HepG2 (cell line): ENCODE results near the gene NR2C1. TPM values are rescaled to one million over a fixed set of nuclear protein-coding genes. Genes with fewer than 3 reads are reported as not detected.
A peak's percentile ranks its signal among the peaks of the same experiment; 100 is the strongest.

ENCODE experiments used
- ELF1 ChIP-seq: sonication (generic); formaldehyde crosslinking; IDR thresholded peaks from 2 replicates; pipeline ENCODE4 v1.4.0; 2020; ENCODE audit warnings: missing genetic modification reagents
- GLI4 ChIP-seq: sonication (generic); formaldehyde crosslinking; IDR thresholded peaks from 2 replicates; pipeline ENCODE4 v1.5.1; 2020; ENCODE audit warnings: missing genetic modification reagents, mild to moderate bottlenecking, moderate library complexity, borderline replicate concordance
- KAT2B ChIP-seq: fragments of 150-350 bp; IDR thresholded peaks from 2 replicates; pipeline ENCODE4 v1.6.1; 2014; ENCODE audit warnings: low read depth, low read length, borderline replicate concordance
- KDM5A ChIP-seq: fragments of 200-600 bp; sonication (generic); IDR thresholded peaks from 2 replicates; pipeline ENCODE4 v1.7.0; 2018; ENCODE audit warnings: antibody characterized with exemption, mild to moderate bottlenecking, low read length, borderline replicate concordance
- LCORL ChIP-seq, 2 experiments: fragments of 450-650 bp in 1 of 2; sonication (generic) in 1 of 2; formaldehyde crosslinking in 1 of 2; IDR thresholded peaks; 2 replicates each; pipeline versions ENCODE4 v1.5.0 to v1.6.1; 2017 to 2020; ENCODE audit warnings: antibody characterized with exemption in 1 of 2, missing genetic modification reagents in 1 of 2
- NBN ChIP-seq: fragments of 450-650 bp; conservative IDR thresholded peaks from 2 replicates; pipeline ENCODE4 v1.6.1; 2017
- NFE2 ChIP-seq: sonication (generic); formaldehyde crosslinking; IDR thresholded peaks from 2 replicates; pipeline ENCODE4 v1.4.0; 2020; ENCODE audit warnings: missing genetic modification reagents
- SRSF1 ChIP-seq: fragments of 200-400 bp; formaldehyde crosslinking; optimal IDR thresholded peaks from 2 replicates; pipeline ENCODE3; 2017; ENCODE audit warnings: mild to moderate bottlenecking, low read depth, low read length, moderate library complexity
- THYN1 ChIP-seq: sonication (generic); formaldehyde crosslinking; IDR thresholded peaks from 2 replicates; pipeline ENCODE4 v1.8.1; 2023; ENCODE audit warnings: low read depth, mild to moderate bottlenecking, moderate library complexity, missing genetic modification reagents, borderline replicate concordance
- ZBTB38 ChIP-seq: sonication (generic); formaldehyde crosslinking; IDR thresholded peaks from 2 replicates; pipeline ENCODE4 v1.5.1; 2020; ENCODE audit warnings: mild to moderate bottlenecking, missing genetic modification reagents
- ZNF446 ChIP-seq: sonication (generic); formaldehyde crosslinking; IDR thresholded peaks from 2 replicates; pipeline ENCODE4 v1.5.0; 2020; ENCODE audit warnings: mild to moderate bottlenecking, missing genetic modification reagents
- ZNF552 ChIP-seq: sonication (generic); formaldehyde crosslinking; IDR thresholded peaks from 2 replicates; pipeline ENCODE4 v1.9.0; 2022; ENCODE audit warnings: missing genetic modification reagents, mild to moderate bottlenecking, borderline replicate concordance
- ZNF724P ChIP-seq: sonication (generic); formaldehyde crosslinking; IDR thresholded peaks from 2 replicates; pipeline ENCODE4 v1.8.0; 2022; ENCODE audit warnings: missing genetic modification reagents, borderline replicate concordance
- polyA plus RNA-seq, 8 experiments: library from polyadenylated mRNA; depleted of rRNA in 3 of 8; stranded (reverse) in 7 of 8; unstranded in 1 of 8; fragments of >200 nt; fragmentation: Illumina TruSeq in 4 of 8; extraction: Trizol in 4 of 8; gene quantifications; 2 replicates each; pipeline versions ENCODE4 v1.2.1 to v1.2.3, GENCODE V29; 2011 to 2016; ENCODE audit warnings: low read depth in 4 of 8, missing spikeins in 1 of 8, mixed read lengths in 1 of 8; ENCODE audit not compliant: insufficient read depth in 1 of 8
- total RNA-seq, 5 experiments: library from RNA; depleted of rRNA; stranded (reverse); fragments of >200 nt; fragmentation: Illumina TruSeq; extraction: Trizol; gene quantifications; 2 replicates each; pipeline ENCODE4 v1.2.3, GENCODE V29; 2016; ENCODE audit warnings: low read depth in 1 of 5
- TF ChIP-seq, protein P1 (sequence below): sonication (generic); formaldehyde crosslinking; IDR thresholded peaks from 2 replicates; pipeline ENCODE4 v1.5.0; 2020; ENCODE audit warnings: missing genetic modification reagents
- TF ChIP-seq, protein P2 (sequence below): sonication (generic); formaldehyde crosslinking; IDR thresholded peaks from 2 replicates; pipeline ENCODE4 v1.4.0; 2020; ENCODE audit warnings: missing genetic modification reagents
- TF ChIP-seq, protein P3 (sequence below), 2 experiments: fragments of 450-650 bp in 1 of 2; sonication (generic) in 1 of 2; formaldehyde crosslinking; IDR thresholded peaks; 2 replicates each; pipeline versions ENCODE4 v1.5.0 to v1.8.0; 2020 to 2022; ENCODE audit warnings: mild to moderate bottlenecking in 1 of 2, missing genetic modification reagents in 1 of 2
- TF ChIP-seq, protein P4 (sequence below): IDR thresholded peaks from 2 replicates; pipeline ENCODE4 v1.6.1; 2016; ENCODE audit warnings: missing compliant biosample characterization, missing genetic modification reagents, borderline replicate concordance
- TF ChIP-seq, protein P5 (sequence below): sonication (generic); formaldehyde crosslinking; IDR thresholded peaks from 2 replicates; pipeline ENCODE4 v1.8.0; 2023; ENCODE audit warnings: mild to moderate bottlenecking, missing genetic modification reagents
- TF ChIP-seq, protein P6 (sequence below): sonication (generic); formaldehyde crosslinking; IDR thresholded peaks from 2 replicates; pipeline ENCODE4 v1.5.0; 2020; ENCODE audit warnings: mild to moderate bottlenecking, low read depth, missing genetic modification reagents, borderline replicate concordance

NR2C1 gene
- total and polyA plus RNA-seq, 2 of the 13 experiments (the other 11 are each of a cell fraction or from before 2014, with no cell fraction given) = 38.0 to 70.8 TPM

DNA sequence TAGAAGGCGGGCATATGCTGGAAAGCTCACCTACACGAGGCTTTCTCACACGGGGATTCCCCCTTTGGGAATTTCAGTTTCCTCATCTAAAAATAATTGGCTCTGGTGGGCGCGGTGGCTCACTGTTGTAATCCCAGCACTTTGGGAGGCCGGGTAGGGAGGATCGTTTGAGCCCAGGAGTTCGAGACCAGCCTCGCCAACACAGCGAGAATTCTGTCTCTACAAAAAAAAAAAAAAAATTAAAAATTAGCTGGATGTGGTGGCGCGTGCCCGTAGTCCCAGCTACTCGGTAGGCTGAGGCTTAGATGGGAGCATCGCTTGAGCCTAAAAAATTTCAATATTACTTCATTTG, 69.5 kb downstream of the NR2C1 start (continued):
- TF ChIP-seq, protein P1, sequence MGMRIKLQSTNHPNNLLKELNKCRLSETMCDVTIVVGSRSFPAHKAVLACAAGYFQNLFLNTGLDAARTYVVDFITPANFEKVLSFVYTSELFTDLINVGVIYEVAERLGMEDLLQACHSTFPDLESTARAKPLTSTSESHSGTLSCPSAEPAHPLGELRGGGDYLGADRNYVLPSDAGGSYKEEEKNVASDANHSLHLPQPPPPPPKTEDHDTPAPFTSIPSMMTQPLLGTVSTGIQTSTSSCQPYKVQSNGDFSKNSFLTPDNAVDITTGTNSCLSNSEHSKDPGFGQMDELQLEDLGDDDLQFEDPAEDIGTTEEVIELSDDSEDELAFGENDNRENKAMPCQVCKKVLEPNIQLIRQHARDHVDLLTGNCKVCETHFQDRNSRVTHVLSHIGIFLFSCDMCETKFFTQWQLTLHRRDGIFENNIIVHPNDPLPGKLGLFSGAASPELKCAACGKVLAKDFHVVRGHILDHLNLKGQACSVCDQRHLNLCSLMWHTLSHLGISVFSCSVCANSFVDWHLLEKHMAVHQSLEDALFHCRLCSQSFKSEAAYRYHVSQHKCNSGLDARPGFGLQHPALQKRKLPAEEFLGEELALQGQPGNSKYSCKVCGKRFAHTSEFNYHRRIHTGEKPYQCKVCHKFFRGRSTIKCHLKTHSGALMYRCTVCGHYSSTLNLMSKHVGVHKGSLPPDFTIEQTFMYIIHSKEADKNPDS (CRISPR knock-in tag) = no peak
- TF ChIP-seq GLI4 (CRISPR knock-in tag) = no peak
- no peak for TF ChIP-seq NBN
- TF ChIP-seq ZNF724P = no peak
- TF ChIP-seq, protein P2, sequence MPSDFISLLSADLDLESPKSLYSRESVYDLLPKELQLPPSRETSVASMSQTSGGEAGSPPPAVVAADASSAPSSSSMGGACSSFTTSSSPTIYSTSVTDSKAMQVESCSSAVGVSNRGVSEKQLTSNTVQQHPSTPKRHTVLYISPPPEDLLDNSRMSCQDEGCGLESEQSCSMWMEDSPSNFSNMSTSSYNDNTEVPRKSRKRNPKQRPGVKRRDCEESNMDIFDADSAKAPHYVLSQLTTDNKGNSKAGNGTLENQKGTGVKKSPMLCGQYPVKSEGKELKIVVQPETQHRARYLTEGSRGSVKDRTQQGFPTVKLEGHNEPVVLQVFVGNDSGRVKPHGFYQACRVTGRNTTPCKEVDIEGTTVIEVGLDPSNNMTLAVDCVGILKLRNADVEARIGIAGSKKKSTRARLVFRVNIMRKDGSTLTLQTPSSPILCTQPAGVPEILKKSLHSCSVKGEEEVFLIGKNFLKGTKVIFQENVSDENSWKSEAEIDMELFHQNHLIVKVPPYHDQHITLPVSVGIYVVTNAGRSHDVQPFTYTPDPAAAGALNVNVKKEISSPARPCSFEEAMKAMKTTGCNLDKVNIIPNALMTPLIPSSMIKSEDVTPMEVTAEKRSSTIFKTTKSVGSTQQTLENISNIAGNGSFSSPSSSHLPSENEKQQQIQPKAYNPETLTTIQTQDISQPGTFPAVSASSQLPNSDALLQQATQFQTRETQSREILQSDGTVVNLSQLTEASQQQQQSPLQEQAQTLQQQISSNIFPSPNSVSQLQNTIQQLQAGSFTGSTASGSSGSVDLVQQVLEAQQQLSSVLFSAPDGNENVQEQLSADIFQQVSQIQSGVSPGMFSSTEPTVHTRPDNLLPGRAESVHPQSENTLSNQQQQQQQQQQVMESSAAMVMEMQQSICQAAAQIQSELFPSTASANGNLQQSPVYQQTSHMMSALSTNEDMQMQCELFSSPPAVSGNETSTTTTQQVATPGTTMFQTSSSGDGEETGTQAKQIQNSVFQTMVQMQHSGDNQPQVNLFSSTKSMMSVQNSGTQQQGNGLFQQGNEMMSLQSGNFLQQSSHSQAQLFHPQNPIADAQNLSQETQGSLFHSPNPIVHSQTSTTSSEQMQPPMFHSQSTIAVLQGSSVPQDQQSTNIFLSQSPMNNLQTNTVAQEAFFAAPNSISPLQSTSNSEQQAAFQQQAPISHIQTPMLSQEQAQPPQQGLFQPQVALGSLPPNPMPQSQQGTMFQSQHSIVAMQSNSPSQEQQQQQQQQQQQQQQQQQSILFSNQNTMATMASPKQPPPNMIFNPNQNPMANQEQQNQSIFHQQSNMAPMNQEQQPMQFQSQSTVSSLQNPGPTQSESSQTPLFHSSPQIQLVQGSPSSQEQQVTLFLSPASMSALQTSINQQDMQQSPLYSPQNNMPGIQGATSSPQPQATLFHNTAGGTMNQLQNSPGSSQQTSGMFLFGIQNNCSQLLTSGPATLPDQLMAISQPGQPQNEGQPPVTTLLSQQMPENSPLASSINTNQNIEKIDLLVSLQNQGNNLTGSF (CRISPR knock-in tag) = no peak
- no peak for TF ChIP-seq THYN1
- TF ChIP-seq LCORL (IDR thresholded peaks at IDR 0.05) = no peak
- no peak for TF ChIP-seq LCORL (CRISPR knock-in tag; IDR thresholded peaks at IDR 0.05)
- no peak for TF ChIP-seq KAT2B
- no peak for TF ChIP-seq NFE2
- no peak for TF ChIP-seq ZNF552 (CRISPR knock-in tag)
- TF ChIP-seq, protein P3, sequence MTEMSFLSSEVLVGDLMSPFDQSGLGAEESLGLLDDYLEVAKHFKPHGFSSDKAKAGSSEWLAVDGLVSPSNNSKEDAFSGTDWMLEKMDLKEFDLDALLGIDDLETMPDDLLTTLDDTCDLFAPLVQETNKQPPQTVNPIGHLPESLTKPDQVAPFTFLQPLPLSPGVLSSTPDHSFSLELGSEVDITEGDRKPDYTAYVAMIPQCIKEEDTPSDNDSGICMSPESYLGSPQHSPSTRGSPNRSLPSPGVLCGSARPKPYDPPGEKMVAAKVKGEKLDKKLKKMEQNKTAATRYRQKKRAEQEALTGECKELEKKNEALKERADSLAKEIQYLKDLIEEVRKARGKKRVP (CRISPR knock-in tag; IDR thresholded peaks at IDR 0.05) = no peak
- TF ChIP-seq, protein P4, sequence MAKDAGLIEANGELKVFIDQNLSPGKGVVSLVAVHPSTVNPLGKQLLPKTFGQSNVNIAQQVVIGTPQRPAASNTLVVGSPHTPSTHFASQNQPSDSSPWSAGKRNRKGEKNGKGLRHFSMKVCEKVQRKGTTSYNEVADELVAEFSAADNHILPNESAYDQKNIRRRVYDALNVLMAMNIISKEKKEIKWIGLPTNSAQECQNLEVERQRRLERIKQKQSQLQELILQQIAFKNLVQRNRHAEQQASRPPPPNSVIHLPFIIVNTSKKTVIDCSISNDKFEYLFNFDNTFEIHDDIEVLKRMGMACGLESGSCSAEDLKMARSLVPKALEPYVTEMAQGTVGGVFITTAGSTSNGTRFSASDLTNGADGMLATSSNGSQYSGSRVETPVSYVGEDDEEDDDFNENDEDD (CRISPR knock-in tag) = no peak
- TF ChIP-seq ZNF446 (CRISPR knock-in tag) = peak; percentile 42; the same call in 1 of the 2 replicates
- no peak for TF ChIP-seq KDM5A
- TF ChIP-seq SRSF1 = peak; percentile 10
- TF ChIP-seq, protein P5, sequence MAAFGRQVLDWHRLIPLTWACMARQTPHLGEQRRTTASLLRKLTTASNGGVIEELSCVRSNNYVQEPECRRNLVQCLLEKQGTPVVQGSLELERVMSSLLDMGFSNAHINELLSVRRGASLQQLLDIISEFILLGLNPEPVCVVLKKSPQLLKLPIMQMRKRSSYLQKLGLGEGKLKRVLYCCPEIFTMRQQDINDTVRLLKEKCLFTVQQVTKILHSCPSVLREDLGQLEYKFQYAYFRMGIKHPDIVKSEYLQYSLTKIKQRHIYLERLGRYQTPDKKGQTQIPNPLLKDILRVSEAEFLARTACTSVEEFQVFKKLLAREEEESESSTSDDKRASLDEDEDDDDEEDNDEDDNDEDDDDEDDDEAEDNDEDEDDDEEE (CRISPR knock-in tag) = 0 out of 2 replicates have a peak, but pooled peaks have one; percentile 45
- no peak for TF ChIP-seq ELF1 (CRISPR knock-in tag)
- TF ChIP-seq ZBTB38 (CRISPR knock-in tag) = peak; percentile 92
- TF ChIP-seq, protein P6, sequence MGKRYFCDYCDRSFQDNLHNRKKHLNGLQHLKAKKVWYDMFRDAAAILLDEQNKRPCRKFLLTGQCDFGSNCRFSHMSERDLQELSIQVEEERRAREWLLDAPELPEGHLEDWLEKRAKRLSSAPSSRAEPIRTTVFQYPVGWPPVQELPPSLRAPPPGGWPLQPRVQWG (CRISPR knock-in tag) = no peak
